Activated CD4-positive, CD25-positive, alpha-beta regulatory T cell treated with anti-CD3 and anti-CD28 coated beads, Interleukin-2, amount 50 U/mL, for 24 hours (primary cell): ENCODE measurements around the gene CRNKL1.
A peak's percentile ranks its signal among the peaks of the same experiment; 100 is the strongest.
"Not testable (repeated sequence)": the region's sequence is repeated elsewhere in the genome, so short reads cannot be mapped to it uniquely, and the experiment has no call there.

Experiments used
- ATAC-seq, 2 donors: fragments of 150-1000 bp; cut with Tn5 transposase; one replicate each; pipeline ENCODE4 v1.10.0; 2021; ENCODE audit warnings: mild to moderate bottlenecking in 1 of 2, moderate library complexity in 1 of 2

CRNKL1 gene

GRCh38 chr20:20003955-20004322, 48.3 kb downstream of the CRNKL1 start:
- not testable (repeated sequence) for ATAC-seq

GRCh38 chr20:20003031-20003954, 49.0 kb downstream of the CRNKL1 start:
- peak; percentile 62 to 67 for ATAC-seq

- ATAC-seq: no peak
Measured at GRCh38 chr20:20002101-20002998, 49.9 kb downstream of the CRNKL1 start.

- ATAC-seq: no peak
Measured at GRCh38 chr20:20000211-20000968, 51.9 kb downstream of the CRNKL1 start.

GRCh38 chr20:19998990-19999705, 53.1 kb downstream of the CRNKL1 start:
- ATAC-seq: no peak

GRCh38 chr20:19996917-19997316, 55.3 kb downstream of the CRNKL1 start:
- no peak for ATAC-seq

GRCh38 chr20:19996222-19996621, 56.0 kb downstream of the CRNKL1 start:
- ATAC-seq: no peak

- ATAC-seq: no peak
Measured at GRCh38 chr20:19995220-19995863, 56.9 kb downstream of the CRNKL1 start.

GRCh38 chr20:19993958-19994669, 58.2 kb downstream of the CRNKL1 start:
- ATAC-seq: no peak

GRCh38 chr20:19992996-19993908, 59.0 kb downstream of the CRNKL1 start:
- ATAC-seq: no peak

GRCh38 chr20:19991854-19992253, 60.4 kb downstream of the CRNKL1 start:
- ATAC-seq: no peak

- no peak for ATAC-seq
Measured at GRCh38 chr20:19991308-19991707, 61.0 kb downstream of the CRNKL1 start.

GRCh38 chr20:19990850-19991249, 61.4 kb downstream of the CRNKL1 start:
- no peak for ATAC-seq

GRCh38 chr20:19987046-19987445, 65.2 kb downstream of the CRNKL1 start:
- ATAC-seq: no peak

- no peak for ATAC-seq
Measured at GRCh38 chr20:19986419-19986818, 65.8 kb downstream of the CRNKL1 start.
